ENCODE results near the gene EXOC6. TPM values are rescaled to one million over a fixed set of nuclear protein-coding genes. Genes with fewer than 3 reads are reported as not detected.
A peak's percentile ranks its signal among the peaks of the same experiment; 100 is the strongest.

Gene EXOC6
- total and polyA plus RNA-seq, 2 donors: 12.8 to 43.7 TPM

GRCh38 chr10:93058139-93058538, 209.8 kb downstream of the EXOC6 start:
- DNase-seq (ENCODE audit: extremely low spot score): no peak
- Histone ChIP-seq H3K4me3 (ENCODE audit: low read depth, low read length) (no peak overlapping the region), H3K27ac (ENCODE audit: low read depth) (no peak overlapping the region), H3K4me1 (ENCODE audit: insufficient read depth) (no peaks in the 10 kb centered on the region), H3K36me3 (ENCODE audit: insufficient read depth) (no peaks in the 10 kb centered on the region)
- WGBS: 96% methylated on average over 3 of the region's 3 CpGs

- no peak within 1 kb of the TSS for H3K27ac ChIP-seq (ENCODE audit: low read depth)
- WGBS: 28% methylated on average over 67 of the region's 67 CpGs
- no peak within 1 kb of the TSS for H3K4me3 ChIP-seq (ENCODE audit: low read depth, low read length)
- H3K36me3 ChIP-seq (ENCODE audit: insufficient read depth): no peaks in the 10 kb centered on the region
- H3K4me1 ChIP-seq (ENCODE audit: insufficient read depth): peaks cover 1% of the 10 kb centered on the region
- DNase-seq (ENCODE audit: extremely low spot score): no peak
These were observed 211.9 kb downstream of the EXOC6 start, which contains the start of gene CYP26C1 for GRCh38 chr10:93059975-93060886. Gene CYP26C1 (plus strand): TSS chr10:93060798. CDS start chr10:93061264, 466 bp downstream.

- H3K4me3 ChIP-seq (ENCODE audit: low read depth, low read length): no peak overlapping the region
These were observed 212.7 kb downstream of the EXOC6 start for GRCh38 chr10:93060887-93061593.

GRCh38 chr10:93061594-93062513, 213.5 kb downstream of the EXOC6 start:
- no peak for DNase-seq (ENCODE audit: extremely low spot score)
- Histone ChIP-seq H3K27ac (ENCODE audit: low read depth) (no peak overlapping the region), H3K36me3 (ENCODE audit: insufficient read depth) (no peaks in the 10 kb centered on the region), H3K4me1 (ENCODE audit: insufficient read depth) (peaks cover 1% of the 10 kb centered on the region), H3K4me3 (ENCODE audit: low read depth, low read length) (peak overlapping the region; percentile 8)
- 7% methylated on average over 57 of the region's 57 CpGs for WGBS

More at GRCh38 chr10:93060887-93061593, 212.7 kb downstream of the EXOC6 start:
- Histone ChIP-seq H3K27ac (ENCODE audit: low read depth) (no peak overlapping the region), H3K4me1 (ENCODE audit: insufficient read depth) (peaks cover 1% of the 10 kb centered on the region), H3K36me3 (ENCODE audit: insufficient read depth) (no peaks in the 10 kb centered on the region)
- DNase-seq (ENCODE audit: extremely low spot score): no peak
- WGBS: 21% methylated on average over 45 of the region's 45 CpGs

- Histone ChIP-seq H3K4me1 (ENCODE audit: insufficient read depth) (peaks cover 1% of the 10 kb centered on the region), H3K4me3 (ENCODE audit: low read depth, low read length) (peak overlapping the region; percentile 8), H3K36me3 (ENCODE audit: insufficient read depth) (no peaks in the 10 kb centered on the region), H3K27ac (ENCODE audit: low read depth) (no peak overlapping the region)
- WGBS: under 1% methylated on average over 68 of the region's 68 CpGs
- no peak for DNase-seq (ENCODE audit: extremely low spot score)
These were observed 214.3 kb downstream of the EXOC6 start for GRCh38 chr10:93062514-93063143.

GRCh38 chr10:93063144-93063976, 215.0 kb downstream of the EXOC6 start:
- 12% methylated on average over 43 of the region's 43 CpGs for WGBS
- DNase-seq (ENCODE audit: extremely low spot score): no peak
- no peaks in the 10 kb centered on the region for H3K36me3 ChIP-seq (ENCODE audit: insufficient read depth)
- H3K27ac ChIP-seq (ENCODE audit: low read depth): no peak overlapping the region
- peaks cover 1% of the 10 kb centered on the region for H3K4me1 ChIP-seq (ENCODE audit: insufficient read depth)
- no peak overlapping the region for H3K4me3 ChIP-seq (ENCODE audit: low read depth, low read length)

GRCh38 chr10:93063977-93064660, 215.8 kb downstream of the EXOC6 start:
- H3K27ac ChIP-seq (ENCODE audit: low read depth): no peak overlapping the region
- H3K4me3 ChIP-seq (ENCODE audit: low read depth, low read length): no peak overlapping the region
- no peak for DNase-seq (ENCODE audit: extremely low spot score)
- 73% methylated on average over 9 of the region's 9 CpGs for WGBS
- no peaks in the 10 kb centered on the region for H3K36me3 ChIP-seq (ENCODE audit: insufficient read depth)
- H3K4me1 ChIP-seq (ENCODE audit: insufficient read depth): peaks cover 1% of the 10 kb centered on the region

- H3K4me1 ChIP-seq (ENCODE audit: insufficient read depth): peaks cover 1% of the 10 kb centered on the region
- 63% methylated on average over 12 of the region's 12 CpGs for WGBS
These were observed 216.7 kb downstream of the EXOC6 start for GRCh38 chr10:93064874-93065660.

GRCh38 chr10:93065675-93066543, 217.6 kb downstream of the EXOC6 start:
- WGBS: 3% methylated on average over 81 of the region's 81 CpGs
- Histone ChIP-seq H3K36me3 (ENCODE audit: insufficient read depth) (no peaks in the 10 kb centered on the region), H3K4me1 (ENCODE audit: insufficient read depth) (peaks cover 1% of the 10 kb centered on the region), H3K4me3 (ENCODE audit: low read depth, low read length) (peak overlapping the region; percentile 5), H3K27ac (ENCODE audit: low read depth) (no peak overlapping the region)
- no peak for DNase-seq (ENCODE audit: extremely low spot score)

More at GRCh38 chr10:93064874-93065660, 216.7 kb downstream of the EXOC6 start:
- no peak overlapping the region for H3K27ac ChIP-seq (ENCODE audit: low read depth)
- no peaks in the 10 kb centered on the region for H3K36me3 ChIP-seq (ENCODE audit: insufficient read depth)
- no peak overlapping the region for H3K4me3 ChIP-seq (ENCODE audit: low read depth, low read length)
- no peak for DNase-seq (ENCODE audit: extremely low spot score)

- Histone ChIP-seq H3K27ac (ENCODE audit: low read depth) (no peak overlapping the region), H3K4me3 (ENCODE audit: low read depth, low read length) (no peak overlapping the region), H3K36me3 (ENCODE audit: insufficient read depth) (no peaks in the 10 kb centered on the region), H3K4me1 (ENCODE audit: insufficient read depth) (peaks cover 1% of the 10 kb centered on the region)
- DNase-seq (ENCODE audit: extremely low spot score): no peak
- 12% methylated on average over 11 of the region's 11 CpGs for WGBS
These were observed 218.2 kb downstream of the EXOC6 start for GRCh38 chr10:93066544-93066913.

All from urinary bladder (tissue), 4 donors.